SK-N-SH (cell line): ENCODE measurements around the gene ATP2B1. TPM values are rescaled to one million over a fixed set of nuclear protein-coding genes. Genes with fewer than 3 reads are reported as not detected.
A peak's percentile ranks its signal among the peaks of the same experiment; 100 is the strongest.

Experiments used
- CTCF ChIA-PET: fragments of 300-600, 350-600 bp; formaldehyde crosslinking; extraction: SDS; loops from one replicate; lab custom pipeline; 2021; lab: Yijun Ruan, JAX
- POLR2A ChIA-PET: fragments of 350-600 bp; sonication (Branson Sonifier 250); formaldehyde crosslinking; extraction: SDS; loops from one replicate; lab custom pipeline; 2020; ENCODE audit warnings: antibody characterized with exemption, inconsistent platforms; lab: Yijun Ruan, JAX
- DNase-seq: peaks from one replicate; pipeline ENCODE4 v3.0.0; 2012
- H2AFZ ChIP-seq: fragments of 200-600 bp; sonication (generic); 2 replicates; pipeline ENCODE4 v1.8.1; 2016; ENCODE audit warnings: antibody characterized with exemption, mild to moderate bottlenecking, low read depth
- H3F3A ChIP-seq: fragments of 200-600 bp; sonication (generic); replicated peaks from 2 replicates; pipeline ENCODE3; 2016; ENCODE audit warnings: antibody characterized with exemption, mild to moderate bottlenecking; ENCODE audit not compliant: insufficient read depth
- H3K27ac ChIP-seq, 2 experiments: fragments of 200-500 bp in 1 of 2; fragments of 200-600 bp in 1 of 2; sonication (Bioruptor generic) in 1 of 2; sonication (generic), shearing (Covaris generic) in 1 of 2; 2 replicates each; pipeline versions ENCODE4 v1.5.1 to v1.6.1; 2014 to 2016; ENCODE audit warnings: low read depth in 2 of 2, inconsistent platforms in 1 of 2, low read length in 1 of 2, mild to moderate bottlenecking in 1 of 2, mixed read lengths in 1 of 2
- H3K27me3 ChIP-seq: fragments of 200-600 bp; sonication (generic), shearing (Covaris generic); 2 replicates; pipeline ENCODE4 v1.6.1; 2016; ENCODE audit warnings: mixed run types; ENCODE audit not compliant: insufficient read depth
- H3K36me3 ChIP-seq, 2 experiments: fragments of 200-500 bp in 1 of 2; fragments of 200-600 bp in 1 of 2; sonication (Bioruptor generic) in 1 of 2; sonication (generic) in 1 of 2; replicated peaks in 1 of 2; 2 replicates each; pipeline versions ENCODE3 to v1.5.1; 2014 to 2016; ENCODE audit warnings: low read length in 1 of 2, mild to moderate bottlenecking in 1 of 2; ENCODE audit not compliant: insufficient read depth in 2 of 2, control insufficient read depth in 1 of 2
- H3K4me1 ChIP-seq, 2 experiments: fragments of 200-500 bp in 1 of 2; fragments of 200-600 bp in 1 of 2; sonication (Bioruptor generic) in 1 of 2; sonication (generic), shearing (Covaris generic) in 1 of 2; 2 replicates each; pipeline versions ENCODE4 v1.5.1 to v1.6.1; 2014 to 2016; ENCODE audit warnings: low read depth in 1 of 2, low read length in 1 of 2, mixed run types in 1 of 2; ENCODE audit not compliant: insufficient read depth in 2 of 2, control insufficient read depth in 1 of 2
- H3K4me2 ChIP-seq: fragments of 200-600 bp; sonication (generic), shearing (Covaris generic); 2 replicates; pipeline ENCODE4 v1.6.1; 2017; ENCODE audit warnings: mixed run types
- H3K4me3 ChIP-seq, 2 experiments: fragments of 200-500 bp in 1 of 2; fragments of 200-600 bp in 1 of 2; sonication (Bioruptor generic) in 1 of 2; sonication (generic), shearing (Covaris generic) in 1 of 2; 2 replicates each; pipeline versions ENCODE4 v1.5.1 to v1.8.1; 2014 to 2016; ENCODE audit warnings: low read depth in 2 of 2, inconsistent platforms in 1 of 2, low read length in 1 of 2, mild to moderate bottlenecking in 1 of 2, mixed read lengths in 1 of 2, moderate library complexity in 1 of 2
- H3K79me2 ChIP-seq: fragments of 200-600 bp; sonication (generic); 2 replicates; pipeline ENCODE4 v1.8.1; 2017; ENCODE audit warnings: mild to moderate bottlenecking; ENCODE audit not compliant: insufficient read depth
- H3K9ac ChIP-seq: fragments of 200-600 bp; sonication (generic); 2 replicates; pipeline ENCODE4 v1.6.1; 2017; ENCODE audit warnings: mixed run types
- H3K9me2 ChIP-seq: fragments of 200-600 bp; sonication (generic); 2 replicates; pipeline ENCODE4 v1.6.1; 2017; ENCODE audit warnings: mixed run types
- H3K9me3 ChIP-seq: fragments of 200-600 bp; sonication (generic); 2 replicates; pipeline ENCODE4 v1.6.1; 2017; ENCODE audit warnings: mixed run types, mild to moderate bottlenecking, moderate library complexity
- H4K20me1 ChIP-seq: fragments of 200-600 bp; sonication (generic); 2 replicates; pipeline ENCODE4 v1.6.1; 2017; ENCODE audit warnings: mild to moderate bottlenecking, mixed run types; ENCODE audit not compliant: insufficient read depth
- CHD2 ChIP-seq: fragments of 150-350 bp; IDR thresholded peaks from 2 replicates; pipeline ENCODE4 v1.6.1; 2018; ENCODE audit warnings: low read length; ENCODE audit not compliant: partially characterized antibody
- EP300 ChIP-seq, 2 experiments: IDR thresholded peaks; 2 replicates each; pipeline versions ENCODE4 v1.4.0 to v1.6.1; 2012; ENCODE audit warnings: borderline replicate concordance in 1 of 2, low read depth in 1 of 2, low read length in 1 of 2
- EZH2phosphoT487 ChIP-seq: fragments of 200-600 bp; sonication (generic); IDR thresholded peaks from 2 replicates; pipeline ENCODE4 v1.6.1; 2017; ENCODE audit warnings: low read depth, mixed run types, mild to moderate bottlenecking, antibody characterized with exemption, moderate library complexity, borderline replicate concordance
- FOXM1 ChIP-seq: IDR thresholded peaks from 2 replicates; pipeline ENCODE4 v1.4.0; 2012; ENCODE audit warnings: low read depth, mild to moderate bottlenecking
- GABPA ChIP-seq: IDR thresholded peaks from 2 replicates; pipeline ENCODE4 v1.4.0; 2012; ENCODE audit warnings: low read depth, mild to moderate bottlenecking
- JUND ChIP-seq: IDR thresholded peaks from 2 replicates; pipeline ENCODE4 v1.4.0; 2012
- MEF2A ChIP-seq: IDR thresholded peaks from 2 replicates; pipeline ENCODE4 v1.4.0; 2012; ENCODE audit warnings: low read depth, borderline replicate concordance
- NRF1 ChIP-seq: IDR thresholded peaks from 2 replicates; pipeline ENCODE4 v1.6.1; 2012; ENCODE audit warnings: low read depth, mild to moderate bottlenecking, low read length
- POLR2AphosphoS5 ChIP-seq: IDR thresholded peaks from 2 replicates; pipeline ENCODE4 v1.6.1; 2012; ENCODE audit warnings: low read depth, low read length
- RAD21 ChIP-seq: IDR thresholded peaks from 2 replicates; pipeline ENCODE4 v1.6.1; 2012; ENCODE audit warnings: mild to moderate bottlenecking, low read length
- RCOR1 ChIP-seq: fragments of 150-350 bp; IDR thresholded peaks from 2 replicates; pipeline ENCODE4 v1.6.1; 2017; ENCODE audit warnings: antibody characterized with exemption, low read length
- RFX5 ChIP-seq: IDR thresholded peaks from 2 replicates; pipeline ENCODE4 v1.6.1; 2012; ENCODE audit warnings: mild to moderate bottlenecking, improper control_type of control experiment, low read length
- SMC3 ChIP-seq: IDR thresholded peaks from 2 replicates; pipeline ENCODE4 v1.6.1; 2012; ENCODE audit warnings: low read depth, low read length, improper control_type of control experiment
- TAF1 ChIP-seq: IDR thresholded peaks from 2 replicates; pipeline ENCODE4 v1.6.1; 2012; ENCODE audit warnings: low read depth, mild to moderate bottlenecking, low read length, moderate library complexity, borderline replicate concordance
- TEAD4 ChIP-seq: IDR thresholded peaks from 2 replicates; pipeline ENCODE4 v1.4.0; 2012; ENCODE audit warnings: mild to moderate bottlenecking, borderline replicate concordance; ENCODE audit not compliant: insufficient read depth
- WGBS: methylation state at CpG from one replicate; pipeline ENCODE4 v1.1.6; 2017; ENCODE audit warnings: low lambda C conversion rate; 5-methylcytosine and 5-hydroxymethylcytosine counted together
- polyA plus RNA-seq, 3 experiments: library from polyadenylated mRNA; depleted of rRNA; stranded (reverse); fragments of >200 nt; gene quantifications; 2 replicates each; pipeline ENCODE4 v1.2.3, GENCODE V29; 2012
- TF ChIP-seq, protein P1 (sequence below): fragments of 200-600 bp; sonication (generic); IDR thresholded peaks from 2 replicates; pipeline ENCODE4 v1.6.1; 2017; ENCODE audit warnings: antibody characterized with exemption, mild to moderate bottlenecking, moderate library complexity
- TF ChIP-seq, protein P2 (sequence below): fragments of 150-350 bp; IDR thresholded peaks from 2 replicates; pipeline ENCODE4 v1.6.1; 2017; ENCODE audit warnings: antibody characterized with exemption, low read length, low read depth, borderline replicate concordance
- TF ChIP-seq, protein P3 (sequence below): IDR thresholded peaks from 2 replicates; pipeline ENCODE4 v1.4.0; 2012; ENCODE audit warnings: low read depth, borderline replicate concordance

ATP2B1 gene
- polyA plus RNA-seq, 1 of the 3 experiments (the other 2 are of a cell fraction), result 4.3 TPM

DNA sequence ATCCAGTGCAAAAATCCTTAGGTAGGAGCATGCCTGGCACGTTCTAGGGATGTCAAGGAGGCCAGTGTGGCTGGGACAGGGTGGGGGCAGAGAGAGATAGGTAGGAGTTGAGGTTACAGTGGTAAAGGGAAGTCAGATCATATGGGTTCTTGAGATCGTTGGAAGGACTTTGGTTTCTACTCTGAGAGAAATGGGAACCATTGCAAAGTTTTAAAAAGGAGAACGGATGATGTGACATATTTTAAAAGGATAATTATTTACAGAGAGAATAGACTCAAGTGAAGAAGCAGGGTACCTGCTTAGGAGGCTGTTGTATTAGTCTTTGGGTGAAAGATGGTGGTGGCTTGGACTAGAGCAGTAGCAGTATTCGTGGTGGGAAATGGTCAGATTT, 47.6 kb upstream of the ATP2B1 start:
- no peak overlapping the region for H3K4me3 ChIP-seq
- DNase-seq, result no peak
- peaks cover 4% of the 10 kb centered on the region for H3F3A ChIP-seq
- no peak for TF ChIP-seq POLR2AphosphoS5
- no peak for TF ChIP-seq CHD2
- no peak for TF ChIP-seq EP300 (IDR thresholded peaks at IDR 0.05; ENCODE audit: borderline replicate concordance in 1 of 2, low read depth in 1 of 2, low read length in 1 of 2)
- TF ChIP-seq MEF2A, result no peak
- TF ChIP-seq RCOR1, result no peak
- no peak for TF ChIP-seq SMC3
- TF ChIP-seq EZH2phosphoT487, result no peak
- TF ChIP-seq NRF1, result no peak
- TF ChIP-seq JUND, result no peak
- no peak for TF ChIP-seq RAD21
- TF ChIP-seq, protein P1, sequence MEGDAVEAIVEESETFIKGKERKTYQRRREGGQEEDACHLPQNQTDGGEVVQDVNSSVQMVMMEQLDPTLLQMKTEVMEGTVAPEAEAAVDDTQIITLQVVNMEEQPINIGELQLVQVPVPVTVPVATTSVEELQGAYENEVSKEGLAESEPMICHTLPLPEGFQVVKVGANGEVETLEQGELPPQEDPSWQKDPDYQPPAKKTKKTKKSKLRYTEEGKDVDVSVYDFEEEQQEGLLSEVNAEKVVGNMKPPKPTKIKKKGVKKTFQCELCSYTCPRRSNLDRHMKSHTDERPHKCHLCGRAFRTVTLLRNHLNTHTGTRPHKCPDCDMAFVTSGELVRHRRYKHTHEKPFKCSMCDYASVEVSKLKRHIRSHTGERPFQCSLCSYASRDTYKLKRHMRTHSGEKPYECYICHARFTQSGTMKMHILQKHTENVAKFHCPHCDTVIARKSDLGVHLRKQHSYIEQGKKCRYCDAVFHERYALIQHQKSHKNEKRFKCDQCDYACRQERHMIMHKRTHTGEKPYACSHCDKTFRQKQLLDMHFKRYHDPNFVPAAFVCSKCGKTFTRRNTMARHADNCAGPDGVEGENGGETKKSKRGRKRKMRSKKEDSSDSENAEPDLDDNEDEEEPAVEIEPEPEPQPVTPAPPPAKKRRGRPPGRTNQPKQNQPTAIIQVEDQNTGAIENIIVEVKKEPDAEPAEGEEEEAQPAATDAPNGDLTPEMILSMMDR, result no peak
- TF ChIP-seq TAF1, result no peak
- TF ChIP-seq GABPA, result no peak
- TF ChIP-seq, protein P2, sequence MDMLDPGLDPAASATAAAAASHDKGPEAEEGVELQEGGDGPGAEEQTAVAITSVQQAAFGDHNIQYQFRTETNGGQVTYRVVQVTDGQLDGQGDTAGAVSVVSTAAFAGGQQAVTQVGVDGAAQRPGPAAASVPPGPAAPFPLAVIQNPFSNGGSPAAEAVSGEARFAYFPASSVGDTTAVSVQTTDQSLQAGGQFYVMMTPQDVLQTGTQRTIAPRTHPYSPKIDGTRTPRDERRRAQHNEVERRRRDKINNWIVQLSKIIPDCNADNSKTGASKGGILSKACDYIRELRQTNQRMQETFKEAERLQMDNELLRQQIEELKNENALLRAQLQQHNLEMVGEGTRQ, result no peak
- TF ChIP-seq FOXM1, result no peak
- TF ChIP-seq TEAD4, result no peak
- TF ChIP-seq RFX5, result no peak
- TF ChIP-seq, protein P3, sequence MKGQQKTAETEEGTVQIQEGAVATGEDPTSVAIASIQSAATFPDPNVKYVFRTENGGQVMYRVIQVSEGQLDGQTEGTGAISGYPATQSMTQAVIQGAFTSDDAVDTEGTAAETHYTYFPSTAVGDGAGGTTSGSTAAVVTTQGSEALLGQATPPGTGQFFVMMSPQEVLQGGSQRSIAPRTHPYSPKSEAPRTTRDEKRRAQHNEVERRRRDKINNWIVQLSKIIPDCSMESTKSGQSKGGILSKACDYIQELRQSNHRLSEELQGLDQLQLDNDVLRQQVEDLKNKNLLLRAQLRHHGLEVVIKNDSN, result no peak
- H3K36me3 ChIP-seq, result no peaks in the 10 kb centered on the region
- no peaks in the 10 kb centered on the region for H3K9me3 ChIP-seq
- POLR2A ChIA-PET, result no interaction called here
- peak overlapping the region; percentile 24; the same call in 1 of the 2 replicates for H2AFZ ChIP-seq
- no peaks in the 10 kb centered on the region for H3K9me2 ChIP-seq
- H3K9ac ChIP-seq, result no peak overlapping the region
- peak overlapping the region in 1 of 2 experiments; percentile 60; a peak in 2 of 4 replicates for H3K27ac ChIP-seq
- no peaks in the 10 kb centered on the region for H3K27me3 ChIP-seq
- H3K79me2 ChIP-seq, result no peaks in the 10 kb centered on the region
- H4K20me1 ChIP-seq, result no peaks in the 10 kb centered on the region
- H3K4me1 ChIP-seq, result peaks cover 0 to 4% of the 10 kb centered on the region in 2 experiments; a peak in 1 of 4 replicates
- 81% methylated on average over 4 of the region's 4 CpGs for WGBS
- no peak overlapping the region for H3K4me2 ChIP-seq
- CTCF ChIA-PET, result no interaction called here
